ENCODE data around the gene HSD17B12.

GRCh38 chr11:43738600-43739409, 58.3 kb downstream of the HSD17B12 start:
- TF ChIP-seq CTCF (IDR thresholded peaks at IDR 0.05; ENCODE audit: borderline replicate concordance, extremely low read depth, low read length, poor library complexity, severe bottlenecking) = no peak
- TF ChIP-seq EZH2 (IDR thresholded peaks at IDR 0.05; ENCODE audit: borderline replicate concordance, low read depth, low read length, severe bottlenecking) = no peak

All from DND-41 (cell line).